Ishikawa (cell line): ENCODE data around the gene COL24A1.

Source experiments
- CEBPB ChIP-seq: IDR thresholded peaks from 2 replicates; pipeline ENCODE4 v1.6.1; 2012
- CREB1 ChIP-seq: IDR thresholded peaks from 2 replicates; pipeline ENCODE4 v1.6.1; 2012; ENCODE audit warnings: low read depth
- EGR1 ChIP-seq: IDR thresholded peaks from 2 replicates; pipeline ENCODE4 v1.6.1; 2012
- EP300 ChIP-seq: IDR thresholded peaks from 2 replicates; pipeline ENCODE4 v1.6.1; 2012; ENCODE audit warnings: borderline replicate concordance
- FOXM1 ChIP-seq: IDR thresholded peaks from 2 replicates; pipeline ENCODE4 v1.6.1; 2012; ENCODE audit warnings: low read depth, borderline replicate concordance
- MAX ChIP-seq: IDR thresholded peaks from 2 replicates; pipeline ENCODE4 v1.6.1; 2012
- NFIC ChIP-seq: IDR thresholded peaks from 2 replicates; pipeline ENCODE4 v1.6.1; 2012
- RAD21 ChIP-seq: IDR thresholded peaks from 2 replicates; pipeline ENCODE4 v1.6.1; 2012; ENCODE audit warnings: low read depth
- REST ChIP-seq: IDR thresholded peaks from 2 replicates; pipeline ENCODE4 v1.6.1; 2012; ENCODE audit warnings: low read depth, mild to moderate bottlenecking
- TAF1 ChIP-seq: IDR thresholded peaks from 2 replicates; pipeline ENCODE4 v1.6.1; 2012; ENCODE audit warnings: low read depth, mild to moderate bottlenecking
- TCF12 ChIP-seq: IDR thresholded peaks from 2 replicates; pipeline ENCODE4 v1.6.1; 2012; ENCODE audit warnings: low read depth
- TEAD4 ChIP-seq: IDR thresholded peaks from 2 replicates; pipeline ENCODE4 v1.6.1; 2012
- USF1 ChIP-seq: IDR thresholded peaks from 2 replicates; pipeline ENCODE4 v1.6.1; 2012
- YY1 ChIP-seq: IDR thresholded peaks from 2 replicates; pipeline ENCODE4 v1.6.1; 2012; ENCODE audit warnings: low read depth
- ZBTB7A ChIP-seq: IDR thresholded peaks from 2 replicates; pipeline ENCODE4 v1.6.1; 2012; ENCODE audit warnings: low read depth

Gene COL24A1

GRCh38 chr1:86147755-86148154, 8.8 kb downstream of the COL24A1 start:
- TF ChIP-seq USF1 (no peak), CEBPB (no peak), NFIC (no peak), REST (no peak), EP300 (no peak), YY1 (no peak), ZBTB7A (no peak), TEAD4 (no peak)

- no peak for TF ChIP-seq TCF12
- TF ChIP-seq NFIC = no peak
- TF ChIP-seq RAD21 = no peak
- no peak for TF ChIP-seq TAF1
- TF ChIP-seq REST = no peak
- TF ChIP-seq CREB1 = no peak
- TF ChIP-seq YY1 = no peak
- TF ChIP-seq MAX = no peak
These were observed 10.0 kb downstream of the COL24A1 start for GRCh38 chr1:86146566-86146965.

- TF ChIP-seq MAX (no peak), CEBPB (no peak), YY1 (no peak), EGR1 (no peak)
These were observed 16.2 kb downstream of the COL24A1 start for GRCh38 chr1:86140281-86140880.

GRCh38 chr1:86138746-86139145, 17.8 kb downstream of the COL24A1 start:
- TF ChIP-seq FOXM1 = no peak
- no peak for TF ChIP-seq EP300
- no peak for TF ChIP-seq RAD21
- TF ChIP-seq TAF1 = no peak
- no peak for TF ChIP-seq USF1
- no peak for TF ChIP-seq MAX
- no peak for TF ChIP-seq REST
- TF ChIP-seq EGR1 = no peak
- no peak for TF ChIP-seq CEBPB
- TF ChIP-seq CREB1 = no peak
- no peak for TF ChIP-seq TCF12
- no peak for TF ChIP-seq TEAD4
- TF ChIP-seq YY1 = no peak
- no peak for TF ChIP-seq ZBTB7A
- TF ChIP-seq NFIC = no peak

- no peak for TF ChIP-seq TCF12
These were observed 19.1 kb downstream of the COL24A1 start for GRCh38 chr1:86137436-86137835.
